ENCODE data around the gene ZRANB3. TPM values are rescaled to one million over a fixed set of nuclear protein-coding genes. Genes with fewer than 3 reads are reported as not detected.
"Not testable (repeated sequence)": the region's sequence is repeated elsewhere in the genome, so short reads cannot be mapped to it uniquely, and the experiment has no call there.

Gene ZRANB3
- total RNA-seq, 1 donor from 2014 or later, result 14.5 TPM

- DNase-seq, result no peak
Observed at GRCh38 chr2:135485441-135485840, 45.6 kb downstream of the ZRANB3 start.

- DNase-seq, result no peak
Observed at GRCh38 chr2:135475128-135475527, 55.9 kb downstream of the ZRANB3 start.

GRCh38 chr2:135473567-135473966, 57.5 kb downstream of the ZRANB3 start:
- DNase-seq, result no peak

- DNase-seq, result no peak
Observed at GRCh38 chr2:135471106-135471505, 59.9 kb downstream of the ZRANB3 start.

- DNase-seq, result no peak
Observed at GRCh38 chr2:135457279-135457678, 73.7 kb downstream of the ZRANB3 start.

- no peak for DNase-seq
Observed at GRCh38 chr2:135456835-135457234, 74.2 kb downstream of the ZRANB3 start.

GRCh38 chr2:135456431-135456830, 74.6 kb downstream of the ZRANB3 start:
- no peak for DNase-seq

- no peak for DNase-seq
Observed at GRCh38 chr2:135454608-135455007, 76.4 kb downstream of the ZRANB3 start.

GRCh38 chr2:135453027-135453426, 78.0 kb downstream of the ZRANB3 start:
- DNase-seq, result not testable (repeated sequence)

GRCh38 chr2:135451966-135452365, 79.1 kb downstream of the ZRANB3 start:
- no peak for DNase-seq

GRCh38 chr2:135443013-135443412, 88.0 kb downstream of the ZRANB3 start:
- DNase-seq, result not testable (repeated sequence)

GRCh38 chr2:135435155-135435554, 95.9 kb downstream of the ZRANB3 start:
- DNase-seq, result not testable (repeated sequence)

GRCh38 chr2:135424849-135425248, 106.2 kb downstream of the ZRANB3 start:
- DNase-seq, result no peak

GRCh38 chr2:135422898-135423297, 108.1 kb downstream of the ZRANB3 start:
- DNase-seq, result no peak

GRCh38 chr2:135411646-135412045, 119.4 kb downstream of the ZRANB3 start:
- no peak for DNase-seq

GRCh38 chr2:135409436-135409835, 121.6 kb downstream of the ZRANB3 start:
- DNase-seq, result no peak

GRCh38 chr2:135396259-135396658, 134.8 kb downstream of the ZRANB3 start:
- DNase-seq, result not testable (repeated sequence)

GRCh38 chr2:135386993-135387392, 144.0 kb downstream of the ZRANB3 start:
- DNase-seq, result no peak

GRCh38 chr2:135378591-135378990, 152.4 kb downstream of the ZRANB3 start:
- DNase-seq, result no peak

GRCh38 chr2:135373702-135374101, 157.3 kb downstream of the ZRANB3 start:
- DNase-seq, result no peak

- DNase-seq, result no peak
Observed at GRCh38 chr2:135349941-135350340, 181.1 kb downstream of the ZRANB3 start.

GRCh38 chr2:135348096-135348704, 182.8 kb downstream of the ZRANB3 start:
- not testable (repeated sequence) for DNase-seq

- no peak for DNase-seq
Observed at GRCh38 chr2:135337071-135337470, 193.9 kb downstream of the ZRANB3 start.

- DNase-seq, result no peak
Observed at GRCh38 chr2:135335256-135335655, 195.8 kb downstream of the ZRANB3 start.

- DNase-seq, result no peak
Observed at GRCh38 chr2:135327146-135327545, 203.9 kb downstream of the ZRANB3 start.

Measured in occipital lobe (tissue), 2 donors.